Adrenal gland (tissue), 12 donors: Measurements from ENCODE around the gene HNRNPA1. TPM values are rescaled to one million over a fixed set of nuclear protein-coding genes. Genes with fewer than 3 reads are reported as not detected.
A peak's percentile ranks its signal among the peaks of the same experiment; 100 is the strongest.

Source experiments
- DNase-seq, 7 donors: peaks; one replicate each; pipeline ENCODE4 v3.0.0-alpha.2; 2019 to 2020
- H3K27ac ChIP-seq, 5 donors: fragments of 200-600 bp; sonication (generic) in 4 of 5; 1 replicate in 3 of 5; 2 replicates in 2 of 5; pipeline versions ENCODE4 v1.5.1 to v1.8.0; 2016 to 2020; ENCODE audit warnings: mild to moderate bottlenecking in 1 of 5
- H3K27me3 ChIP-seq: fragments of 200-600 bp; 2 replicates; pipeline ENCODE4 v1.8.0; 2021
- H3K36me3 ChIP-seq, 2 donors: fragments of 200-600 bp; replicated peaks in 1 of 2; 1 replicate in 1 of 2; 2 replicates in 1 of 2; pipeline versions ENCODE4 v1.5.1 to v1.8.0; 2018 to 2022
- H3K4me1 ChIP-seq, 2 donors: fragments of 200-600 bp; replicated peaks in 1 of 2; 1 replicate in 1 of 2; 2 replicates in 1 of 2; pipeline versions ENCODE4 v1.5.1 to v1.8.0; 2018 to 2021
- H3K4me3 ChIP-seq, 4 donors: fragments of 200-600 bp; sonication (generic) in 3 of 4; one replicate each; pipeline ENCODE4 v1.5.1; 2016 to 2018
- H3K9me3 ChIP-seq, 3 donors: fragments of 200-600 bp; sonication (generic) in 1 of 3; replicated peaks in 1 of 3; 1 replicate in 2 of 3; 2 replicates in 1 of 3; pipeline versions ENCODE4 v1.5.1 to v1.8.0; 2016 to 2021
- CTCF ChIP-seq, 6 experiments: fragments of 450-650 bp in 4 of 6; fragments of 200-600 bp in 2 of 6; sonication (generic) in 1 of 6; IDR thresholded peaks; 1 replicate in 5 of 6; 2 replicates in 1 of 6; pipeline versions ENCODE4 v1.5.1 to v1.8.0; 2016 to 2021; ENCODE audit warnings: antibody characterized with exemption in 6 of 6, mild to moderate bottlenecking in 2 of 6, moderate library complexity in 1 of 6
- POLR2A ChIP-seq, 2 donors: fragments of 450-650 bp; IDR thresholded peaks; one replicate each; pipeline ENCODE4 v1.6.1; 2017; ENCODE audit warnings: antibody characterized with exemption in 2 of 2, mild to moderate bottlenecking in 2 of 2, moderate library complexity in 1 of 2
- WGBS, 4 donors: extraction: QIAGEN DNeasy Blood & Tissue Kit in 2 of 4; methylation state at CpG; one replicate each; pipeline versions ENCODE4 v1.1.5 to v1.1.7; 2013 to 2017; 5-methylcytosine and 5-hydroxymethylcytosine counted together
- intact Hi-C, 2 donors: fragments of 100-400 bp; cut with DNase I; formaldehyde crosslinking; loops; one replicate each; pipeline versions ENCODE4 v1.14.1 to v1.15.0; 2022 to 2023
- polyA plus RNA-seq, 3 donors: library from polyadenylated mRNA; stranded (reverse); fragments of 200-250 nt in 2 of 3; fragments of 350-450 nt in 1 of 3; fragmentation: Illumina TruSeq in 1 of 3; extraction: RNeasy Lipid Tissue Mini Kit (QIAGEN cat#74804) in 1 of 3; gene quantifications; one replicate each; pipeline ENCODE4 v1.2.3, GENCODE V29; 2013 to 2014
- total RNA-seq, 9 donors: library from RNA; depleted of rRNA in 4 of 9; stranded (reverse); fragments of >200 nt in 4 of 9; fragments of 120-200 nt in 1 of 9; fragmentation: NEBNext Ultra II Directional in 1 of 9; extraction: Animal tissue kit (Norgen Biotek cat#: 25700) in 1 of 9; gene quantifications; one replicate each; pipeline versions ENCODE4 v1.1.0 to v1.2.4, GENCODE V29; 2013 to 2023
- donor health status: healthy with polysubstance abuse.
- donor health status: Bipolar disorder and iron deficiency.
- donor health status: DM: yes; HTN: yes; CAD: no.
- donor health status: DM: no; HTN: no; CAD: no.
- donor health status: DM: no; HTN: no; CAD: no.
- donor health status: DM: yes; HTN: yes; CAD: no.

HNRNPA1 gene
- total and polyA plus RNA-seq, 12 donors, result 257 to 1,171 (median 639) TPM

- H3K27ac ChIP-seq, result no peak overlapping the region
- TF ChIP-seq POLR2A (IDR thresholded peaks at IDR 0.05) (no peak), CTCF (IDR thresholded peaks at IDR 0.05) (no peak)
- no peaks in the 10 kb centered on the region for H3K9me3 ChIP-seq
- DNase-seq, result no peak
- no peaks in the 10 kb centered on the region for H3K27me3 ChIP-seq
- intact Hi-C loops, result no loop called here
- WGBS, 4 donors, result 85 to 89% (median 87%) methylated on average over 2 of the region's 2 CpGs
- H3K4me1 ChIP-seq, result peaks cover 26 to 32% of the 10 kb centered on the region in 2 donors
- H3K36me3 ChIP-seq, result no peaks in the 10 kb centered on the region
- H3K4me3 ChIP-seq, result no peak overlapping the region
Observed at GRCh38 chr12:54273981-54274380, 6.5 kb upstream of the HNRNPA1 start.

GRCh38 chr12:54276368-54276767 is 4.2 kb upstream of the HNRNPA1 start:
- intact Hi-C loops, result no loop called here
- no peaks in the 10 kb centered on the region for H3K27me3 ChIP-seq
- no peak overlapping the region for H3K4me3 ChIP-seq
- TF ChIP-seq POLR2A (IDR thresholded peaks at IDR 0.05) (no peak), CTCF (IDR thresholded peaks at IDR 0.05) (no peak)
- H3K4me1 ChIP-seq, result peaks cover 27 to 32% of the 10 kb centered on the region in 2 donors
- H3K9me3 ChIP-seq, result no peaks in the 10 kb centered on the region
- H3K36me3 ChIP-seq, result peaks cover 0 to under 1% of the 10 kb centered on the region in 2 donors
- H3K27ac ChIP-seq, result no peak overlapping the region
- no peak for DNase-seq
- 85 to 92% (median 91%) methylated on average over 3 of the region's 3 CpGs for WGBS, 4 donors

- peak overlapping the region in 2 of 5 donors; percentile 92 to 99 for H3K27ac ChIP-seq
Observed at GRCh38 chr12:54277823-54278276, 2.7 kb upstream of the HNRNPA1 start.

DNA sequence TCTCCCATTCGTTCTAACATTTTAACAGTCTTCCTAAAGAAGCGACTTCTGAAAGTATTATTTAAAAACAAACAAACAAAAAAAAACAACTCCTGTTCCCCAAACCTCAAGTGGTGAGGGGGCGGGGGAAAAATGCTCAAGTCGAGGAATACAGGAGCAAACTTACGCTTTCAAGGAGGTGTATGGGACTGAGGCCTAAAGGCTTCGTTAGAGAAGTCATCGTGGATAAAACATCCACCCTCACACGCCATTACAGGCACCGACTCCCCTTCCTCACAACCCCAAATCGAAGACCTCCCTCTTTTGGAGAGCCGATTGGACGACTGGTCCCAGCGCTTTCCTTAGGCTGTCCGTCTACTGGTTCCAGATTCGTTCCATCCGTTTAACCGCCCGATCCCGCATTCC is 1.3 kb upstream of the HNRNPA1 start:
- H3K4me1 ChIP-seq, result peaks cover 45 to 46% of the 10 kb centered on the region in 2 donors
- peak overlapping the region in 3 of 4 donors; percentile 13 to 69 (median 29) for H3K4me3 ChIP-seq
- no peak for DNase-seq
- no peak for TF ChIP-seq CTCF (IDR thresholded peaks at IDR 0.05)
- TF ChIP-seq POLR2A (IDR thresholded peaks at IDR 0.05), result peak in 1 of 2 donors; percentile 72
- H3K27ac ChIP-seq, result peak overlapping the region; percentile 44 to 99 (median 92)
- 0 to 1% (median 0%) methylated on average over 13 to 19 of the region's 19 CpGs for WGBS, 4 donors
- intact Hi-C loops, result no loop called here
- H3K36me3 ChIP-seq, result peaks cover 0 to 29% of the 10 kb centered on the region in 2 donors
- no peaks in the 10 kb centered on the region for H3K9me3 ChIP-seq
- H3K27me3 ChIP-seq, result no peaks in the 10 kb centered on the region

More at GRCh38 chr12:54277823-54278276, 2.7 kb upstream of the HNRNPA1 start:
- no peaks in the 10 kb centered on the region for H3K9me3 ChIP-seq
- peak in 2 of 7 donors; percentile 53 to 56 for DNase-seq
- no peaks in the 10 kb centered on the region for H3K27me3 ChIP-seq
- H3K4me1 ChIP-seq, result peaks cover 31 to 32% of the 10 kb centered on the region in 2 donors
- TF ChIP-seq CTCF (IDR thresholded peaks at IDR 0.05), result no peak
- TF ChIP-seq POLR2A (IDR thresholded peaks at IDR 0.05), result no peak
- peak overlapping the region in 1 of 4 donors; percentile 69 for H3K4me3 ChIP-seq
- intact Hi-C loops, result no loop called here
- H3K36me3 ChIP-seq, result peaks cover 0 to 15% of the 10 kb centered on the region in 2 donors
- 24 to 34% (median 30%) methylated on average over 5 of the region's 5 CpGs for WGBS, 4 donors
